ENCODE data around the gene LBX1. TPM values are rescaled to one million over a fixed set of nuclear protein-coding genes. Genes with fewer than 3 reads are reported as not detected.
"Not testable (repeated sequence)": the region's sequence is repeated elsewhere in the genome, so short reads cannot be mapped to it uniquely, and the experiment has no call there.

LBX1 gene
- total RNA-seq, 2 experiments from 2014 or later, result not detected

DNA sequence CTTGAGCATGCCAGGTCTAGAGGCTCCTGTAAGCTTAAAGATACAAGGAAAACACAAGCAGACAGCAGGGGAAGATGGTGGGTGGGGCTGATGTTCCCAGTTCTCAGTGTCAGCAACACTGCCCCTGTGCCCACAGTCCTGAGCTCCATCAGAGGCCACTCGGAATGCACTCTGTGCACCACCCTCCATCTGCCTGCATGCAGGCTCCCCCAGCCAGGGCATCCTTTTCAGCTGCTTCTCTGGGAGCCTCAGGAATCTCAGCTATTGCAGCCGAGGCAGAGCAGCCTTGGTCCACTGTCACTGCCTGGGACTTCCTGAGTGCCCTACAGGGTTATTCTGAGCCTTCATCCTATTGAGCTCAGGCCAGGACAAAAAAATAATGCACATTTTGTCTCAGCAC lies 22.2 kb downstream of the LBX1 start:
- no peaks in the 10 kb centered on the region for H3K9me2 ChIP-seq (ENCODE audit: insufficient read depth, low read length)
- no peak overlapping the region for H3K4me3 ChIP-seq (ENCODE audit: low read depth, low read length, poor library complexity, severe bottlenecking)
- BruUV-seq (replicated peaks), result no TSS peak
- intact Hi-C loops (cut with micrococcal nuclease; ENCODE audit: unreplicated experiment), result no loop called here
- H3K4me2 ChIP-seq (ENCODE audit: low read length), result no peak overlapping the region
- no peak overlapping the region for H3K27ac ChIP-seq (ENCODE audit: low read depth, low read length, poor library complexity, severe bottlenecking)
- no peaks in the 10 kb centered on the region for H3K36me3 ChIP-seq (ENCODE audit: insufficient read depth, low read length)
- no peaks in the 10 kb centered on the region for H3K9me3 ChIP-seq (ENCODE audit: low read length)
- DNase-seq (ENCODE audit: low spot score), result no peak
- H4K20me1 ChIP-seq (ENCODE audit: insufficient read depth, low read length), result no peaks in the 10 kb centered on the region
- H2AFZ ChIP-seq (ENCODE audit: low read length), result no peak overlapping the region
- H3K79me2 ChIP-seq (ENCODE audit: insufficient read depth, low read depth, low read length), result no peaks in the 10 kb centered on the region
- H3K4me1 ChIP-seq (ENCODE audit: insufficient read depth, low read length, poor library complexity, severe bottlenecking), result no peaks in the 10 kb centered on the region
- ChIA-PET CTCF (ENCODE audit: unreplicated experiment) (no interaction called here), POLR2A (interaction anchor here (0.6 to 1.1 kb wide), 3 partner anchors 27 to 423 kb away, joined by 3 to 4 read pairs (median 3); no protein-coding TSS in a partner anchor)
- TF ChIP-seq, protein P1, sequence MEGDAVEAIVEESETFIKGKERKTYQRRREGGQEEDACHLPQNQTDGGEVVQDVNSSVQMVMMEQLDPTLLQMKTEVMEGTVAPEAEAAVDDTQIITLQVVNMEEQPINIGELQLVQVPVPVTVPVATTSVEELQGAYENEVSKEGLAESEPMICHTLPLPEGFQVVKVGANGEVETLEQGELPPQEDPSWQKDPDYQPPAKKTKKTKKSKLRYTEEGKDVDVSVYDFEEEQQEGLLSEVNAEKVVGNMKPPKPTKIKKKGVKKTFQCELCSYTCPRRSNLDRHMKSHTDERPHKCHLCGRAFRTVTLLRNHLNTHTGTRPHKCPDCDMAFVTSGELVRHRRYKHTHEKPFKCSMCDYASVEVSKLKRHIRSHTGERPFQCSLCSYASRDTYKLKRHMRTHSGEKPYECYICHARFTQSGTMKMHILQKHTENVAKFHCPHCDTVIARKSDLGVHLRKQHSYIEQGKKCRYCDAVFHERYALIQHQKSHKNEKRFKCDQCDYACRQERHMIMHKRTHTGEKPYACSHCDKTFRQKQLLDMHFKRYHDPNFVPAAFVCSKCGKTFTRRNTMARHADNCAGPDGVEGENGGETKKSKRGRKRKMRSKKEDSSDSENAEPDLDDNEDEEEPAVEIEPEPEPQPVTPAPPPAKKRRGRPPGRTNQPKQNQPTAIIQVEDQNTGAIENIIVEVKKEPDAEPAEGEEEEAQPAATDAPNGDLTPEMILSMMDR (conservative IDR thresholded peaks at IDR 0.05; ENCODE audit: low read length), result no peak
- no peak for TF ChIP-seq EZH2phosphoT487 (IDR thresholded peaks at IDR 0.05; ENCODE audit: borderline replicate concordance, low read depth, low read length)

DNA sequence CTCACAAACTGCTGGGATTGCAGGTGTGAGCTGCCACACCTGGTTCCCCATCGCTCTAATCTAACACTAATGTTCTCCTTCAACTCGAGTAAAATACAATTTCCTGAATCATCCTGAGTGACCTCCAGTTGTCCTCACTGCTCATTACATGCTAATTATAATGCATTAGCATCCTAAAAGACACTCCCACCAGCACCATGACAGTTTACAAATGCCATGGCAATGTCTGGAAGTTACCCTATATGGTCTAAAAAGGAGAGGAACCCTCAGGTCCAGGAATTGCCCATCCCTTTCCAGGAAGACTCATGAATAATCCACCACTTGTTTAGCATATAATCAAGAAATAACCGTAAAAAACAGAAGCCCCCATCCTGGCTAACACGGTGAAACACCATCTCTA lies 26.6 kb downstream of the LBX1 start:
- H3K4me3 ChIP-seq (ENCODE audit: low read depth, low read length, poor library complexity, severe bottlenecking); H3K9me2 ChIP-seq (ENCODE audit: insufficient read depth, low read length); H3K9me3 ChIP-seq (ENCODE audit: low read length); H3K36me3 ChIP-seq (ENCODE audit: insufficient read depth, low read length); intact Hi-C loops (cut with micrococcal nuclease; ENCODE audit: unreplicated experiment); H3K27ac ChIP-seq (ENCODE audit: low read depth, low read length, poor library complexity, severe bottlenecking); H2AFZ ChIP-seq (ENCODE audit: low read length); CTCF ChIA-PET (ENCODE audit: unreplicated experiment); H3K79me2 ChIP-seq (ENCODE audit: insufficient read depth, low read depth, low read length); H3K4me1 ChIP-seq (ENCODE audit: insufficient read depth, low read length, poor library complexity, severe bottlenecking); DNase-seq (ENCODE audit: low spot score); H3K4me2 ChIP-seq (ENCODE audit: low read length); H4K20me1 ChIP-seq (ENCODE audit: insufficient read depth, low read length); POLR2A ChIA-PET; BruUV-seq (replicated peaks): not testable (repeated sequence)

DNA sequence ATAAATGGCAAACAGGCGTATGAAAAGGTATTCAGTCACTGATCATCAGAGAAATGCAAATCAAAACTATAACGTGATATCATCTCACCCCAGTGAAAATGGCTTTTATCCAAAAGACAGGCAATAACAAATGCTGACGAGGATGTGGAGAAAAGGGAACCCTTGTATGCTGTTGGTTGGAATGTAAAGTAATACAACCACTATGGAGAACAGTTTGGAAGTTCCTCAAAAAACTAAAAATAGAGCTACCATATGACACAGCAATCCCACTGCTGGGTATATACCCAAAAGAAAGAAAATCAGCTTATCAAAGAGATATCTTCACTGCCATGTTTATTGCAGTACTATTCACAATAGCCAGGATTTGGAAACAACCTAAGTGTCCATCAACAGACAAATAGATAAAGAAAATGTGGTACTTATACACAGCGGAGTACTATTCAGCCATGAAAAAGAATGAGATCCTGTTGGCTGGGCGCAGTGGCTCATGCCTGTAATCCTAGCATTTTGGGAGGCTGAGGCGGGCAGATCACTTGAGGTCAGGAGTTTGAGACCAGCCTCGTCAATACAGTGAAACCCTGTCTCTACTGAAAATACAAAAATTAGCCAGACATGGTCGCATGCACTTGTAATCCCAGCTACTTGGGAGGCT lies 30.8 kb downstream of the LBX1 start:
- H3K79me2 ChIP-seq (ENCODE audit: insufficient read depth, low read depth, low read length); H3K4me2 ChIP-seq (ENCODE audit: low read length); H3K9me2 ChIP-seq (ENCODE audit: insufficient read depth, low read length); H4K20me1 ChIP-seq (ENCODE audit: insufficient read depth, low read length); H3K27ac ChIP-seq (ENCODE audit: low read depth, low read length, poor library complexity, severe bottlenecking); H3K4me1 ChIP-seq (ENCODE audit: insufficient read depth, low read length, poor library complexity, severe bottlenecking); BruUV-seq (replicated peaks); H2AFZ ChIP-seq (ENCODE audit: low read length); CTCF ChIA-PET (ENCODE audit: unreplicated experiment); H3K36me3 ChIP-seq (ENCODE audit: insufficient read depth, low read length); H3K4me3 ChIP-seq (ENCODE audit: low read depth, low read length, poor library complexity, severe bottlenecking); intact Hi-C loops (cut with micrococcal nuclease; ENCODE audit: unreplicated experiment); DNase-seq (ENCODE audit: low spot score); H3K9me3 ChIP-seq (ENCODE audit: low read length): not testable (repeated sequence)
- POLR2A ChIA-PET, result interaction anchor here (0.7 kb wide), 1 partner anchor 133 kb away, joined by 7 read pairs; no protein-coding TSS in a partner anchor

GRCh38 chr10:101195921-101196320 lies 33.3 kb downstream of the LBX1 start:
- no peaks in the 10 kb centered on the region for H3K9me2 ChIP-seq (ENCODE audit: insufficient read depth, low read length)
- H4K20me1 ChIP-seq (ENCODE audit: insufficient read depth, low read length), result no peaks in the 10 kb centered on the region
- H2AFZ ChIP-seq (ENCODE audit: low read length), result no peak overlapping the region
- BruUV-seq (replicated peaks), result no TSS peak
- no peaks in the 10 kb centered on the region for H3K36me3 ChIP-seq (ENCODE audit: insufficient read depth, low read length)
- H3K4me1 ChIP-seq (ENCODE audit: insufficient read depth, low read length, poor library complexity, severe bottlenecking), result no peaks in the 10 kb centered on the region
- intact Hi-C loops (cut with micrococcal nuclease; ENCODE audit: unreplicated experiment), result no loop called here
- TF ChIP-seq, protein P1 (conservative IDR thresholded peaks at IDR 0.05; ENCODE audit: low read length), result no peak
- no peak for TF ChIP-seq EZH2phosphoT487 (IDR thresholded peaks at IDR 0.05; ENCODE audit: borderline replicate concordance, low read depth, low read length)
- no peaks in the 10 kb centered on the region for H3K9me3 ChIP-seq (ENCODE audit: low read length)
- ChIA-PET CTCF (ENCODE audit: unreplicated experiment) (no interaction called here), POLR2A (no interaction called here)
- H3K27ac ChIP-seq (ENCODE audit: low read depth, low read length, poor library complexity, severe bottlenecking), result no peak overlapping the region
- no peak overlapping the region for H3K4me3 ChIP-seq (ENCODE audit: low read depth, low read length, poor library complexity, severe bottlenecking)
- no peak overlapping the region for H3K4me2 ChIP-seq (ENCODE audit: low read length)
- DNase-seq (ENCODE audit: low spot score), result no peak
- no peaks in the 10 kb centered on the region for H3K79me2 ChIP-seq (ENCODE audit: insufficient read depth, low read depth, low read length)

Data from OCI-LY7 (cell line).